CD14-positive monocyte (primary cell): ENCODE results near the gene GNG2. TPM values are rescaled to one million over a fixed set of nuclear protein-coding genes. Genes with fewer than 3 reads are reported as not detected.

Source experiments
- DNase-seq, 3 donors: peaks; one replicate each; pipeline ENCODE4 v3.0.0-alpha.2; 2011 to 2022
- H2AFZ ChIP-seq: 2 replicates; pipeline ENCODE4 v1.6.0; 2012; ENCODE audit warnings: mild to moderate bottlenecking, low read depth, low read length, inconsistent platforms; ENCODE audit not compliant: insufficient read depth, poor library complexity, severe bottlenecking
- H3K27ac ChIP-seq, 2 donors: 1 replicate in 1 of 2; 2 replicates in 1 of 2; pipeline ENCODE4 v1.5.1; 2012 to 2013; ENCODE audit warnings: low read length in 2 of 2, control low read depth in 1 of 2, inconsistent platforms in 1 of 2, low read depth in 1 of 2, mild to moderate bottlenecking in 1 of 2
- H3K27me3 ChIP-seq, 2 donors: one replicate each; pipeline versions ENCODE4 v1.6.0 to v1.6.1; 2011 to 2013; ENCODE audit warnings: low read length in 2 of 2; ENCODE audit not compliant: control insufficient read depth in 2 of 2, insufficient read depth in 2 of 2
- H3K36me3 ChIP-seq, 2 donors: replicated peaks in 1 of 2; 1 replicate in 1 of 2; 2 replicates in 1 of 2; pipeline versions ENCODE4 v1.5.1 to v1.6.1; 2012 to 2013; ENCODE audit warnings: low read length in 2 of 2, control low read depth in 1 of 2, inconsistent platforms in 1 of 2, mild to moderate bottlenecking in 1 of 2; ENCODE audit not compliant: insufficient read depth in 2 of 2, control insufficient read depth in 1 of 2
- H3K4me1 ChIP-seq, 2 donors: 1 replicate in 1 of 2; 2 replicates in 1 of 2; pipeline versions ENCODE4 v1.5.1 to v1.6.1; 2012 to 2013; ENCODE audit warnings: low read length in 2 of 2, control low read depth in 1 of 2, inconsistent platforms in 1 of 2, mild to moderate bottlenecking in 1 of 2, moderate library complexity in 1 of 2; ENCODE audit not compliant: insufficient read depth in 2 of 2, control insufficient read depth in 1 of 2
- H3K4me2 ChIP-seq: replicated peaks from 2 replicates; pipeline ENCODE3; 2012; ENCODE audit warnings: low read length, moderate library complexity, mild to moderate bottlenecking; ENCODE audit not compliant: poor library complexity, severe bottlenecking; ENCODE audit errors: extremely low read depth
- H3K4me3 ChIP-seq, 3 experiments: fragments of 200-600 bp in 1 of 3; sonication (generic) in 1 of 3; replicated peaks in 1 of 3; 1 replicate in 2 of 3; 2 replicates in 1 of 3; pipeline ENCODE4 v1.5.1; 2011 to 2013; ENCODE audit warnings: low read length in 3 of 3, mild to moderate bottlenecking in 3 of 3, control low read depth in 2 of 3, low read depth in 2 of 3, inconsistent platforms in 1 of 3, moderate library complexity in 1 of 3
- H3K79me2 ChIP-seq: 2 replicates; pipeline ENCODE4 v1.6.0; 2012; ENCODE audit warnings: mild to moderate bottlenecking, control low read depth, inconsistent platforms, low read length, moderate library complexity; ENCODE audit not compliant: insufficient read depth
- H3K9ac ChIP-seq: 2 replicates; pipeline ENCODE4 v1.6.0; 2017; ENCODE audit warnings: low read length, mild to moderate bottlenecking; ENCODE audit not compliant: insufficient read depth, poor library complexity, severe bottlenecking
- H3K9me3 ChIP-seq, 2 donors: replicated peaks in 1 of 2; 1 replicate in 1 of 2; 2 replicates in 1 of 2; pipeline versions ENCODE4 v1.5.1 to v1.6.1; 2012 to 2013; ENCODE audit warnings: low read length in 2 of 2, control low read depth in 1 of 2; ENCODE audit not compliant: control insufficient read depth in 1 of 2, insufficient read depth in 1 of 2
- H4K20me1 ChIP-seq: 2 replicates; pipeline ENCODE4 v1.6.0; 2012; ENCODE audit warnings: mild to moderate bottlenecking, low read length, control low read depth, moderate library complexity; ENCODE audit not compliant: insufficient read depth
- H3K27ac Mint-ChIP-seq, 7 donors: one replicate each; pipeline ENCODE4 v1.8.0; 2020; ENCODE audit warnings: mild to moderate bottlenecking in 7 of 7, mixed read lengths in 7 of 7, moderate library complexity in 6 of 7, inconsistent platforms in 2 of 7
- H3K27me3 Mint-ChIP-seq, 3 donors: one replicate each; pipeline ENCODE4 v1.8.0; 2021 to 2022; ENCODE audit warnings: low read depth in 3 of 3, mild to moderate bottlenecking in 3 of 3, mixed read lengths in 3 of 3, moderate library complexity in 3 of 3, inconsistent platforms in 1 of 3
- H3K36me3 Mint-ChIP-seq, 2 donors: one replicate each; pipeline ENCODE4 v1.8.0; 2020; ENCODE audit warnings: mixed read lengths in 2 of 2, inconsistent platforms in 1 of 2, mild to moderate bottlenecking in 1 of 2
- H3K4me1 Mint-ChIP-seq: one replicate; pipeline ENCODE4 v1.8.0; 2020; ENCODE audit warnings: mild to moderate bottlenecking, mixed read lengths
- H3K4me3 Mint-ChIP-seq, 2 donors: one replicate each; pipeline ENCODE4 v1.8.0; 2020; ENCODE audit warnings: mild to moderate bottlenecking in 2 of 2, mixed read lengths in 2 of 2, moderate library complexity in 1 of 2
- H3K9me3 Mint-ChIP-seq, 7 donors: one replicate each; pipeline ENCODE4 v1.8.0; 2020 to 2022; ENCODE audit warnings: mixed read lengths in 7 of 7, mild to moderate bottlenecking in 6 of 7, moderate library complexity in 6 of 7, inconsistent platforms in 2 of 7
- WGBS: methylation state at CpG from one replicate; pipeline ENCODE4 v1.1.5; 2013; ENCODE audit warnings: missing lambda C conversion rate; ENCODE audit not compliant: insufficient coverage; 5-methylcytosine and 5-hydroxymethylcytosine counted together
- intact Hi-C, 2 donors: fragments of 100-400 bp; cut with micrococcal nuclease; formaldehyde crosslinking; loops; one replicate each; pipeline versions ENCODE4 v1.15.0 to v1.15.1; 2023
- polyA plus RNA-seq, 3 donors: library from polyadenylated mRNA; depleted of rRNA in 1 of 3; unstranded in 2 of 3; stranded (reverse) in 1 of 3; fragments of 300-500 nt in 2 of 3; fragments of >200 nt in 1 of 3; fragmentation: Illumina TruSeq in 2 of 3; gene quantifications; 1 replicate in 2 of 3; 2 replicates in 1 of 3; pipeline ENCODE4 v1.2.3, GENCODE V29; 2012 to 2021
- TF ChIP-seq, protein P1 (sequence below): fragments of 200-600 bp; IDR thresholded peaks from one replicate; pipeline ENCODE4 v1.8.0; 2022; ENCODE audit warnings: antibody characterized with exemption, mild to moderate bottlenecking

GNG2 gene
- polyA plus RNA-seq, 3 donors, result 42.7 to 151 (median 146) TPM

DNA sequence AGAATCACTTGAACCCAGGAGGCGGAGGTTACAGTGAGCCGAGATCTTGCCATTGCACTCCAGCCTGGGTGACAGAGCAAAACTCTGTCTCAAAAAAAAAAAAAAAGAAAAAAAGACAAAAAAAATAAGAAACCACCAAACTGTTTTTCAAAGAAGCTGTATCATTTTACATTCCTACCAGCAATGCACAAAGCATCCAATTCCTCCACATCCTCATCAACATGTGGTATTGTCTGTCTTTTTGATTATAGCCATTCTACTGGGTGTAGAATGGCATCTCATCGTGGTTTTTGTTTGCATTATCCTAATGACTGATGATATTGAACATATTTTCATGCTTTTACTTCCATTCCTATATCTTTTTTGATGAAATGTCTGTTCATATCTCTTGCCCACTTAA lies 36.2 kb upstream of the GNG2 start:
- TF ChIP-seq, protein P1, sequence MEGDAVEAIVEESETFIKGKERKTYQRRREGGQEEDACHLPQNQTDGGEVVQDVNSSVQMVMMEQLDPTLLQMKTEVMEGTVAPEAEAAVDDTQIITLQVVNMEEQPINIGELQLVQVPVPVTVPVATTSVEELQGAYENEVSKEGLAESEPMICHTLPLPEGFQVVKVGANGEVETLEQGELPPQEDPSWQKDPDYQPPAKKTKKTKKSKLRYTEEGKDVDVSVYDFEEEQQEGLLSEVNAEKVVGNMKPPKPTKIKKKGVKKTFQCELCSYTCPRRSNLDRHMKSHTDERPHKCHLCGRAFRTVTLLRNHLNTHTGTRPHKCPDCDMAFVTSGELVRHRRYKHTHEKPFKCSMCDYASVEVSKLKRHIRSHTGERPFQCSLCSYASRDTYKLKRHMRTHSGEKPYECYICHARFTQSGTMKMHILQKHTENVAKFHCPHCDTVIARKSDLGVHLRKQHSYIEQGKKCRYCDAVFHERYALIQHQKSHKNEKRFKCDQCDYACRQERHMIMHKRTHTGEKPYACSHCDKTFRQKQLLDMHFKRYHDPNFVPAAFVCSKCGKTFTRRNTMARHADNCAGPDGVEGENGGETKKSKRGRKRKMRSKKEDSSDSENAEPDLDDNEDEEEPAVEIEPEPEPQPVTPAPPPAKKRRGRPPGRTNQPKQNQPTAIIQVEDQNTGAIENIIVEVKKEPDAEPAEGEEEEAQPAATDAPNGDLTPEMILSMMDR, result no peak
- Histone ChIP-seq H3K79me2 (no peaks in the 10 kb centered on the region), H3K27ac (no peak overlapping the region), H3K4me3 (no peak overlapping the region), H3K4me2 (no peak overlapping the region), H3K9ac (no peak overlapping the region), H4K20me1 (no peaks in the 10 kb centered on the region), H2AFZ (no peak overlapping the region), H3K4me1 (peaks cover 13% of the 10 kb centered on the region in 2 donors), H3K9me3 (no peaks in the 10 kb centered on the region), H3K36me3 (no peaks in the 10 kb centered on the region), H3K27me3 (peaks cover 0 to 5% of the 10 kb centered on the region in 2 donors)
- Mint-ChIP-seq H3K27ac (no peak overlapping the region), H3K9me3 (no peaks in the 10 kb centered on the region), H3K36me3 (no peaks in the 10 kb centered on the region), H3K4me3 (no peak overlapping the region), H3K27me3 (peaks cover 0 to 4% (median 3%) of the 10 kb centered on the region in 3 donors), H3K4me1 (no peaks in the 10 kb centered on the region)
- intact Hi-C loops, result no loop called here
- DNase-seq, result no peak
- WGBS, result no CpG with 5 or more reads among the region's 3 CpGs

DNA sequence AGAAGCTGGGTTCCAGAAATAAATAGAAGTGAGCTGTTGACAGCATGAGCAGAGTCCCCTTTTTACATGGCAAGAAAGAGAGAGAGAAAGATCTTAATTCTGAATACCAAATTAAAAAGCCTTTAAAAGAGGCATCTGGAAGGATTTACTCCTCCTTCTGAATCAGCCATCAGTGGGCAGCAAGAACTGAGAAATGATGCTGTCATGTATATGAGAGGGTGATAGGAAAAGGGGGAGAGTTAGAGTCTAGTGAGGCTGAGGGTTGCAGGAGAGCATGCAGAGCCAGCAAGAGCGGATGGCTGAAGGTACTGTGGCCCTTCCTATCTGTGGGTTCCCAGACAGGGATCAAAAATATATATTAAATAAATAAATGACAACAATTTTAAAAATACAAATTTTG lies 34.5 kb upstream of the GNG2 start:
- H3K36me3 ChIP-seq, result no peaks in the 10 kb centered on the region
- DNase-seq, result no peak
- no peak overlapping the region for H3K27ac ChIP-seq
- no peaks in the 10 kb centered on the region for H3K9me3 ChIP-seq
- H3K79me2 ChIP-seq, result no peaks in the 10 kb centered on the region
- TF ChIP-seq, protein P1, result no peak
- Mint-ChIP-seq H3K9me3 (no peaks in the 10 kb centered on the region), H3K36me3 (no peaks in the 10 kb centered on the region), H3K27me3 (peaks cover 0 to 4% (median 0%) of the 10 kb centered on the region in 3 donors), H3K27ac (no peak overlapping the region), H3K4me1 (no peaks in the 10 kb centered on the region), H3K4me3 (no peak overlapping the region)
- peaks cover 0 to 5% of the 10 kb centered on the region in 2 donors for H3K27me3 ChIP-seq
- no peak overlapping the region for H2AFZ ChIP-seq
- H3K9ac ChIP-seq, result no peak overlapping the region
- no peak overlapping the region for H3K4me3 ChIP-seq
- no peaks in the 10 kb centered on the region for H4K20me1 ChIP-seq
- H3K4me2 ChIP-seq, result no peak overlapping the region
- no CpG with 5 or more reads among the region's 1 CpG for WGBS
- intact Hi-C loops, result no loop called here
- H3K4me1 ChIP-seq, result peaks cover 13% of the 10 kb centered on the region in 2 donors
